ENCODE data around the gene ZNF878.

ZNF878 gene

DNA sequence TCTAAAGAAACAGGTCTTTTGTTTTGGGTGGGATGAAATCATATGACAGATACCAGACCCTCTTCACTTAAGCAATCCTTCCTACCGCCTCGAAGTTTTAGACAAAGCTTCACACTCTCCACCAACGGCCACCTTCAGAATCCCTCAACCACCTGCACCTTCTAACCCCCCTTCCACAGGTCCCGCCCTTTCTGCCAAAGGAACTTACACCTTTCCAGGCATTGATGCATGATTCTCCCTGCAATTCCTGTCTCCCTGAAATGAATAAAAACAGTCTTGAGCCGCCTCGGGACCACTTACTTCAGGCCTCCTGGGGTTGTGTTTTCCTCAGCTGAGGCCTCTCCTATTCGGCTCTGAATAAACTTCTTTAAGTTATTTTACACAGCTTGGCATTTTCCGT, 18.1 kb downstream of the ZNF878 start:
- no peak for DNase-seq (ENCODE audit: low spot score)

DNA sequence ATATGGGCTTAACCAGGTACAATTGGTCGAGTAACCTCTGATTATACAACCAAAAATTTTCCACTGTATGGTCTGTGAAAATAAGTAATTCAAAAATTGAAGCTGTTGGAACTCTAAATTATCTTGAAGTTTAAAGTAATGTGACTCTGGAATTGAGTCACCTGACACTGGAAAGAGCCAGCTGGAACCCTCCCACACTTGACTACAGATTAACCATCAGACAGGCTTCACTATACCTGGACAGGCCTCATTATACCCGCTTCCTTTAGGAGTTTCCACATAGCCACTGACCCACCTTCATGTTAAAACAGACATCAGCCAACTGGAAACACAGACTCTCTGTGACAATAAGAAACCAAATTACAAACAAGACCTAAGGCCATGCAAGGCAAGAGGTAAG, 18.6 kb downstream of the ZNF878 start:
- no peak for DNase-seq (ENCODE audit: low spot score)

- no peak for DNase-seq (ENCODE audit: low spot score)
Observed at GRCh38 chr19:12015753-12016116, 37.0 kb downstream of the ZNF878 start.

DNA sequence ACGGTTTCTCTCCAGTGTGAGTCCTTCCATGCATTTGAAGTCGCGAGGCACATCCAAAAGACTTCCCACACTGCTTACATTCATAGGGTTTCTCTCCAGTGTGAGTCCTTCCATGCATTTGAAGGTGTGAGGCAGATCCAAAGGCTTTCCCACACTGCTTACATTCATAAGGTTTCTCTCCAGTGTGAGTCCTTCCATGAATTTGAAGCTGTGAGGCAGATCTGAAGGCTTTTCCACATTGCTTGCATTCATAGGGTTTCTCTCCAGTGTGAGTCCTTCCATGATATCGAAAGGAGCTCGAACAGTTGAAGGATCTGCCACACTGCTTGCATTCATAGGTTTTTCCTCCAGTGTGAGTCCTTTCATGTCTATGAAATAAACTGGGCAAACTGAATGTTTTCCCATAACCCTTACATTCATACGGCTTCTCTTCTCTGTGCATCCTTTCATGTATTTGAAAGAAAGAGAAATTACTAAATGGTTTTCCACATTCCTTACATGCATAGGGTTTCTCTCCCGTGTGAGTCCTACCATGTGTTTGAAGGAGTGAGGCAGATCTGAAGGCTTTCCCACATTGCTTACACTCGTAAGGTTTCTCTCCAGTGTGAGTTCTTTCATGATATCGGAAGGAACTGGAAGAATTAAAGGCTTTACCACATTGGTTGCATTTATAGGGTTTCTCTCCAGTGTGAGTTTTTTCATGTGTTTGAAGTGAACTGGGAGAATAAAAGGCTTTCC, 37.6 kb downstream of the ZNF878 start:
- no peak for DNase-seq (ENCODE audit: low spot score)

- DNase-seq (ENCODE audit: low spot score) = no peak
Observed at GRCh38 chr19:12000152-12000981, 52.4 kb downstream of the ZNF878 start.

- no peak for DNase-seq (ENCODE audit: low spot score)
Observed at GRCh38 chr19:11995174-11995573, 57.6 kb downstream of the ZNF878 start.
